Measurements from ENCODE around the gene MSI2.

DNA sequence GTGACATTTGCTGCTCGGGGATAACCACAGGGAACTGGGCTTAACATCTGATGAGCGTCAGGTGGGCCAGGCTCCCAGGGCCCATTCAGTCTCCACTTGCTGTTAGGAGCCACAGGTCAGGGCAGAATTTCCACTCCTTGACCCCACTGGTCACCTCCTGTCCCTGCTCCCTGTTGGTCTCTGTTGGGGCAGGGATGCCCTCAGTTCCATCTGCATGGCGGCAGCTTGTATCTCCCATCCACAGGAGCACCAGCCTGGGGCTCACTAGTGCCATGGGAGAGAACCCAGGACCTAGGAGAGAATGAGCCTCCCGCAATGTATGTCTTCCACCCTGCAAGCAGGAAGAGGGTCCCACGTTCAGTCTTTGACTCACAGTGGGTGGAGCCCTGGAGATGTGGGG, 276.6 kb downstream of the MSI2 start:
- TF ChIP-seq ZFP30 (CRISPR knock-in tag; IDR thresholded peaks at IDR 0.05): no peak
- TF ChIP-seq ZNF8 (CRISPR knock-in tag; IDR thresholded peaks at IDR 0.05): no peak
- TF ChIP-seq ISL1 (CRISPR knock-in tag; IDR thresholded peaks at IDR 0.05): no peak
